CD4-positive, alpha-beta T cell (primary cell): ENCODE results near the gene GPR3. TPM values are rescaled to one million over a fixed set of nuclear protein-coding genes. Genes with fewer than 3 reads are reported as not detected.

Source experiments
- ATAC-seq: fragments of 200-7000 bp; cut with Tn5 transposase; one replicate; pipeline ENCODE4 v1.10.0; 2022; ENCODE audit warnings: mild to moderate bottlenecking; ENCODE audit not compliant: poor library complexity
- CTCF ChIA-PET: fragments of 350-600 bp; sonication (Branson Sonifier 250); formaldehyde crosslinking; loops from one replicate; lab custom pipeline; 2021; ENCODE audit warnings: antibody characterized with exemption, inconsistent platforms; lab: Charles Lee
- POLR2A ChIA-PET: fragments of 350-600 bp; sonication (Branson Sonifier 250); formaldehyde crosslinking; loops from one replicate; lab custom pipeline; 2021; ENCODE audit warnings: antibody characterized with exemption, inconsistent platforms; lab: Charles Lee
- DNase-seq, 14 experiments: peaks; one replicate each; pipeline ENCODE4 v3.0.0-alpha.2; 2013 to 2020; ENCODE audit warnings: mixed read lengths in 2 of 14
- H3K27ac ChIP-seq, 2 donors: one replicate each; pipeline versions ENCODE4 v1.5.1 to v1.7.0; 2013; ENCODE audit warnings: low read length in 2 of 2, low read depth in 1 of 2, mild to moderate bottlenecking in 1 of 2
- H3K27me3 ChIP-seq, 2 experiments: 1 replicate in 1 of 2; 2 replicates in 1 of 2; pipeline versions ENCODE4 v1.6.1 to v1.7.0; 2013; ENCODE audit warnings: low read length in 2 of 2, control low read depth in 1 of 2, mild to moderate bottlenecking in 1 of 2, moderate library complexity in 1 of 2; ENCODE audit not compliant: insufficient read depth in 2 of 2, control insufficient read depth in 1 of 2
- H3K36me3 ChIP-seq: one replicate; pipeline ENCODE4 v1.6.1; 2013; ENCODE audit warnings: low read length, control low read depth; ENCODE audit not compliant: insufficient read depth
- H3K4me1 ChIP-seq: one replicate; pipeline ENCODE4 v1.6.1; 2013; ENCODE audit warnings: low read length, control low read depth; ENCODE audit not compliant: insufficient read depth
- H3K4me3 ChIP-seq: one replicate; pipeline ENCODE4 v1.5.1; 2013; ENCODE audit warnings: mild to moderate bottlenecking, low read length, moderate library complexity
- H3K9me3 ChIP-seq, 2 experiments: 1 replicate in 1 of 2; 2 replicates in 1 of 2; pipeline versions ENCODE4 v1.6.1 to v1.7.0; 2013; ENCODE audit warnings: low read length in 2 of 2, mild to moderate bottlenecking in 2 of 2, control low read depth in 1 of 2, moderate library complexity in 1 of 2; ENCODE audit not compliant: control insufficient read depth in 1 of 2, insufficient read depth in 1 of 2
- H3K27ac Mint-ChIP-seq: one replicate; pipeline ENCODE4 v1.8.0; 2020; ENCODE audit warnings: mixed read lengths
- H3K27me3 Mint-ChIP-seq: one replicate; pipeline ENCODE4 v1.8.0; 2021; ENCODE audit warnings: mixed read lengths
- H3K36me3 Mint-ChIP-seq: one replicate; pipeline ENCODE4 v1.8.0; 2021; ENCODE audit warnings: low read depth, mixed read lengths
- H3K4me1 Mint-ChIP-seq: one replicate; pipeline ENCODE4 v1.8.0; 2021; ENCODE audit warnings: low read depth, mixed read lengths
- H3K4me3 Mint-ChIP-seq: one replicate; pipeline ENCODE4 v1.8.0; 2020; ENCODE audit warnings: mild to moderate bottlenecking, mixed read lengths
- H3K9me3 Mint-ChIP-seq: one replicate; pipeline ENCODE4 v1.8.0; 2020; ENCODE audit warnings: mixed read lengths
- CTCF ChIP-seq: fragments of 200-600 bp; IDR thresholded peaks from one replicate; pipeline ENCODE4 v1.8.0; 2022; ENCODE audit warnings: antibody characterized with exemption, mild to moderate bottlenecking
- intact Hi-C, 2 experiments: fragments of 100-400 bp; cut with DNase I in 1 of 2; cut with micrococcal nuclease in 1 of 2; formaldehyde crosslinking; loops; one replicate each; pipeline versions ENCODE4 v1.15.1 to v1.9.0; 2023 to 2025; cut with DNase I, micrococcal nuclease
- total RNA-seq, 174 experiments: library from RNA in 2 of 174; stranded (reverse) in 2 of 174; gene quantifications; one replicate each; pipeline ENCODE4 v1.2.3 and lab custom pipeline; 2021 to 2026

GPR3 gene
- total RNA-seq, 2 experiments from 2014 or later, result 0.14 to 0.19 TPM

GRCh38 chr1:27363766-27364695, 28.4 kb upstream of the GPR3 start:
- Histone ChIP-seq H3K9me3 (no peaks in the 10 kb centered on the region), H3K4me1 (peaks cover 55% of the 10 kb centered on the region), H3K36me3 (no peaks in the 10 kb centered on the region), H3K4me3 (no peak overlapping the region), H3K27ac (no peak overlapping the region), H3K27me3 (no peaks in the 10 kb centered on the region)
- DNase-seq, result no peak
- H3K9me3 Mint-ChIP-seq, result no peaks in the 10 kb centered on the region
- H3K27me3 Mint-ChIP-seq, result no peaks in the 10 kb centered on the region
- intact Hi-C loops, result loop anchor here (2.0 kb wide), 2 partner anchors 21 to 29 kb away; partner anchors contain the start of genes GPR3 (in 1 of the 2) and SYTL1 (in 1 of the 2)
- no peak overlapping the region for H3K27ac Mint-ChIP-seq
- POLR2A ChIA-PET, result no interaction called here
- ATAC-seq, result no peak
- CTCF ChIA-PET, result no interaction called here
- peak overlapping the region; percentile 42 for H3K4me3 Mint-ChIP-seq
- peaks cover 54% of the 10 kb centered on the region for H3K4me1 Mint-ChIP-seq
- no peak for TF ChIP-seq CTCF
- H3K36me3 Mint-ChIP-seq, result no peaks in the 10 kb centered on the region

- no peaks in the 10 kb centered on the region for H3K27me3 ChIP-seq
- Mint-ChIP-seq H3K9me3 (no peaks in the 10 kb centered on the region), H3K36me3 (no peaks in the 10 kb centered on the region), H3K27ac (peak overlapping the region; percentile 43), H3K4me3 (peak overlapping the region; percentile 88), H3K4me1 (peaks cover 54% of the 10 kb centered on the region), H3K27me3 (no peaks in the 10 kb centered on the region)
- ChIA-PET CTCF (interaction anchor here (0.6 to 3.3 kb wide), 6 partner anchors 8 to 304 kb away, joined by 3 to 33 read pairs (median 6); no protein-coding TSS in a partner anchor), POLR2A (interaction anchor here (1.0 to 2.5 kb wide), 6 partner anchors 8 to 125 kb away, joined by 3 to 30 read pairs (median 4); partner anchors contain the start of genes CD164L2 and WASF2)
- ATAC-seq (no peak), DNase-seq (no peak)
- H3K36me3 ChIP-seq, result no peaks in the 10 kb centered on the region
- no peak for TF ChIP-seq CTCF
- intact Hi-C loops, result loop anchor here (2.0 to 5.0 kb wide), 3 partner anchors 22 to 43 kb away; partner anchors contain the start of genes GPR3 (in 1 of the 2), SYTL1 (in 1 of the 2) and TMEM222 (in 1 of the 2)
- peak overlapping the region; percentile 70 for H3K4me3 ChIP-seq
- peaks cover 55% of the 10 kb centered on the region for H3K4me1 ChIP-seq
- H3K27ac ChIP-seq, result no peak overlapping the region
- no peaks in the 10 kb centered on the region for H3K9me3 ChIP-seq
Observed at GRCh38 chr1:27364696-27365371, 27.6 kb upstream of the GPR3 start.
